GM19099 (cell line): ENCODE results near the gene DENND11.
A peak's percentile ranks its signal among the peaks of the same experiment; 100 is the strongest.

Source experiments
- POLR2A ChIP-seq: IDR thresholded peaks from 3 replicates; pipeline ENCODE4 v1.6.1; 2011; ENCODE audit warnings: low read depth; ENCODE audit not compliant: insufficient read length; ENCODE audit errors: extremely low read depth

The DENND11 gene

DNA sequence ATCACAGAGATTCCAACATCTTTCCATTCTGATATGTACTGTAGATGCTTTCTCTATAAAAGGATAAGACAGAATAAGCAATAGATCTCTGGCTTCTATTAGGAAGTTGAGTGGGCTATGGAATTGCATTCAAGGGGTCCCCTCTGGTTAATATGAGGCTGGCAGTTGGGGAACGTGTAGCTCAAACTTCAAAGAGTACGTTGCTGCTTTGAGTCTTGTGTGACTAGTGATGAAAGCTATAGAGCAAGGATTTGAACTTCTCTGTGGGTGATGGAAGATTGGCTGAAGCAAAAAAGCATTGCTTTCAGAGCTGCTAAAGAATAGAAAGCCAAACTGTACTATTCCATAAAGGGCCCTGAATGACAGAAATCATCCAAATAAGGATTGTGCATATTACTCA is 12.6 kb upstream of the DENND11 start:
- no peak for TF ChIP-seq POLR2A

DNA sequence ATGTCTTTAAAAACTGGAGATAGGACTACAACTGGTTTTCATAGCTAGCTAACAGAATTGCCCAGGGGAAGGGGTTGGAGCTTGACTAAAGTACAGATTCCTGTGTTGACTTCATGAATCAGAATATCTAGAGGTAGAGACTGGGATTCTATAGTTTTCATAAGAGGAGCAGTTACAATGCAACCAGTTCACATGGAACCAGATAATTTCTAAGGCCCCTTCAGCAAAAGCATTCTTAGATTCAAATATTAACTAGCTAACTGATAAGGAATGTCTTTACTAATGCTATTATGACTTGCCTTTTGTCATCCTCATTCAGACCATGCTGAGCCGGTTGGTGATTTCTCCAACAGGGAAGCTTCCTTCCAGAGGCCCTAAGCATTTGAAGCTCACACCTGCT is 11.9 kb upstream of the DENND11 start:
- no peak for TF ChIP-seq POLR2A

DNA sequence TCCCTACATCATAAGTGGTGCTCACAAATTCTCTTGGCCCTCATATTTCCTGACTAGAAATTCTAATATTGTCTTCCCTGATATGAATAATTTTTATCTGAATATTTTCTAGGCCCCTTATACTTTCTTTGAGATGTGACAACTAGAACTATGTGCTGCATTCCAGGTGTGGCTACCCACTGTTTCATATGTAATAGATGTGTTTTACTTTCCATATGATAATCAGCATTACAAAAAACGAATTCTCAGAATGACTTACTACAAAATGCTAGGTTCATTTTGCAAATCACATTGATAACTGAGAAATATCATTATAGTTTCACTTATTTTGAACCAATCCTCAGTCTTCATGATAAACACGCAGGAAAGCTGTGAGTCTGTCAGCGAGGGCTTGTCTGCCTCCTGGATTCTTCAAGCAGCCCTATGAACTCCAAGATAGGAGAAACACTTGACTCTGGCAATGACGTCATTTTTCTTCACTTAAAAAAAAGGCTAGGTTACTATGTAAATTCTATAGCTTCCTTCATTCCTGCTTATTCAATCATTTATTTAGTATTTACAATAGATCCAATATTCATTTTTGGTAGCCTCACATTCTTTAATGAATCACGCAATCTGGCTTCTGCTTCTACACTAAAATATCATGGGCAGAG is 10.8 kb upstream of the DENND11 start:
- no peak for TF ChIP-seq POLR2A

DNA sequence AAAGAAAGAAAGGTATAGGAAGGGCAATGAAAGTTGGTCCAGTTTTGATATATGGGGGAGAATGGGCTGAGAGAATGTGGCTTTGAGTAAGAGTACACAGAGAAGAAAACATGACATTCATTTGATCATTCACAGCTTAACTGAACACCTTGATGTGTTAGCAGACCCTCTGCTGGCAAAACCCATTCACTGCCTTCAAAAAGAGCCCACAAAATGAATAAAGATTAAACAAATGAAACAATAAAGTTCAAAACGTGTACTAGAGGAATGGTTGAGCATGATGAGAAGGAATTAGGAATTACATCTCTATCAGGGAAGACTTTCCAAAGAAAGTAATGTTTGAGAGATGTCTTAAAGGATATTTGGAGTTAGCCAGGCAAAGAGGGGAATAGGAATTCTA is 8.3 kb upstream of the DENND11 start:
- TF ChIP-seq POLR2A, result no peak

DNA sequence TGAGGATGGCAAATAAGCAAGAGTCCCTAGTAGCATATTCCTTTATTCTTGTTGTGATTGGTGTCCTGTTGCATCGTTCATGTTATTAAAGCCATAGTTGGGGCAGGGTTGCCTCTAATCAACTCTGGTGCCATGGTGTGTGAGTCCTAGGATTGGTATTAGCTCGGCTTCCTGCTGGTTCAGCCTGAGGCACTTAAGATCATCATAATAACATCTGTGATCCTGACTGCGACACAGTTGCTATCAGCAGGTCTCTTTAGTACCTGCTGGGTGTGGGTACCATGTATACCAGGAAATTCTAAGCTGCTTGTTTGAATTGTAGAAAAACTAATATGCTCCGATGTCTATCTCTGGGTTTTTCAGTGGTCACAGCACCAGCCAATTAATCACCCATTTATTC is 7.8 kb upstream of the DENND11 start:
- no peak for TF ChIP-seq POLR2A

DNA sequence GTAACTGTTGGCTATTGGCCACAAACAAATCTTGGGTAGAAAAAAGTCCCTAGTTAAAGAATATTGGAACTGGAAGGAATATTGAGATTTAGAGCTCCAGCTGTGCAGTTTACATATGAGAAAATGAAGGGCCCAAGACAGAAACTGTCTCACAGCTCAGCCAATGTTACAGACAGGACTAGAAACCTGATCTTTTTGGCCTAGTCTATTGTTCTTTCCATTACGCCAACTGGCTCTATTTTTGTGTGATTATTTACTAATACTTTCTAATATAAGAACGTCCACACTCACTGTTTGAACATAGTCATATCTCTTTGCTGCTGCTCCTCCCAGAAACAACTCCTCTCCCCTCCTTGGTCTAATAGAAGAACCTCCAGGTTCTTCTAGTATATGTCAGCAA is 7.4 kb upstream of the DENND11 start:
- no peak for TF ChIP-seq POLR2A

DNA sequence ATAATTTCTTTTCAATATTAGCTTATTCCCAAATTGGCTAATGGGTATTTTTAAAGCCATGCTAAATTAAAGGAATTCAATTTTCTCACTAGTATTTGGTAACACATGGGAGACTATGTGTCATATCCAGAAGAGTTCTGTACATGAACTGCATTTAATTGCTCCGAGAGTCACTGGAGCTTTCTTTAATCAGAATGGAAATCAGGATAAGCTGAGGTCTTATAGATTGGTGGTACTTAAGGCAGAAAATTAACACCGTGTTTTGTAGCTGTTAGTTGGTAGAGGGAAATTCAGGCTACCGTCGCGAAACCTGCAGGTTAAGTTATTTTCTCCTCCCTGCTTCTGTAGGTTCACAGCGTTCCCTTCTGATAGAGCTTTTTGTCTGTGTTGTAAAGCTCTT is 6.4 kb upstream of the DENND11 start, which contains the start of gene WEE2:
Gene WEE2, plus strand, starts transcription at position 3 of the 400 bp plus-strand sequence. CDS start 406 bp downstream, outside the sequence.
- TF ChIP-seq POLR2A, result no peak

DNA sequence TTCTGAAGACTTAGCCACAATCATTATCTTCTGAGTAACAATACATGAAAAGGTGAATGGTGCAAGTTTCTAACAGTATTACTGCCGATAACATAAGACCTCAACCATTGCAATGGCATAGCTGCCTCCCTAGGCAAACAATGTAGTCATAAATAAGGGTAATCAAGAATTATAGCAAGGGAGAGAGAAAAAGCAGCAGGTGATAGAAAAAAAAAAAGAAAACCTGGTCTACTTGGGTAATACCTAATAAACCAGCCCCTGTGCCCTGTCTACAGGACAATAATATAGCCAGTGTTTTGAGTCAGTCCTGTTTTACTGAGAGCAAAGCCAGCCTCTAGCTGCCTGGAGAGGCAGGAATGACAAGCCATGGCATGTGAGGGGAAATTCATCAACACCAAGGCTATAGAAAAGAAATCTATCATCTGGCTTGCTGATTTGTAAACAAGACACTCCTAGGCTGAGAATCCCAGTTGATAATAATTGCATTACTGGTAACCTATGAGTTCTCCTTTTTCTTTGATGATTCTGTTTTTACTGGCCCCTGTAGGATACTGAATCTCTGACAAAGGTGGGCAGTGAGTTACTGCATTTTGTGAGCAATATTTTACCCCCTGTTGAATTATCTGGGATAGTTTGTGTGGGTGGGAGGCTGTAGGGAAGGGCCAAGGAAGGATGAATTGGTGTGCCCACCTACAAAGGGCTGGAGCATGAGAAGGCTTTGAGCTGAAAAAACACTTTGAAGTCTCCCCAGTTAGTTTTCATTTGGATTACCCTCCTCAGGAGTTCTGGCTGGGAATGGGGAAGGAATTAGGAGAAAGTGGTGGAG is 4.5 kb upstream of the DENND11 start:
- TF ChIP-seq POLR2A, result no peak

DNA sequence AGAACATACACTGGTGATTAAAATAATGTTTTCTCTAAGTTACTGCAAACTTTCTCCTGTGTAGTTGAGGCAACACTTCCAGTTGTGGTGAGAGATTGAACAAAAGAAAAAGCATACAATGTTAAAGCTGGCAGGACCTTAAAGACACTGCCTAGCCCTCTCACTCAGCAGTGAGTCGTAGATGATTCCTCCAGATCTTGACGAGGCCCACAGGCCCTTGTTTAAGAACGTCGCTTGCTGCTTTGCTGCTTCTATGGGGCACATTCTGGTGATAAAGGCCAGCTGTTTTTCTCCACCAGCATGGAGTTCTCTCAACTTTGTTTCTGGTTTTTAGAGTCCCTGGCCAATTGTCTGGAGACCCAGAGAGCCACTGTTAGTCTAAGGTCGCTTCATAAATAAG is 2.8 kb upstream of the DENND11 start:
- TF ChIP-seq POLR2A, result no peak

DNA sequence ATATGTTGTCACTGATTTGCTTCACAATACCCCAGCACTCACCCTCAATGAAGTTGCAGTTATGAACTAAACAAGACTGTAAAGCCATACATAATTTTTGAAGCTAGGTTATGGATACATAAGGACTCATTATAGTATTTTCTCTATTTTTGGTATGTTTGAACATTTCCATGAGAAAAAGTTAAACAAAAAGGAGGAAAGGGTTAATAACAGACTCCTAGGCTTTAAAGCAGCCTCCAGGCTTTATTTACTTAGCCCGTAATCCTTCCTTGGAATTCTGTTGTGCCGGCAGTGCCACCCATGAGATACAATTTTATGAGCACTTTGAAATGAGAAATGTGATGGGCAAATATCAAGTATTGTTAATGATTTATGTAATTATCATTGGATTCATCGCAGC is 2.1 kb upstream of the DENND11 start:
- TF ChIP-seq POLR2A, result no peak

DNA sequence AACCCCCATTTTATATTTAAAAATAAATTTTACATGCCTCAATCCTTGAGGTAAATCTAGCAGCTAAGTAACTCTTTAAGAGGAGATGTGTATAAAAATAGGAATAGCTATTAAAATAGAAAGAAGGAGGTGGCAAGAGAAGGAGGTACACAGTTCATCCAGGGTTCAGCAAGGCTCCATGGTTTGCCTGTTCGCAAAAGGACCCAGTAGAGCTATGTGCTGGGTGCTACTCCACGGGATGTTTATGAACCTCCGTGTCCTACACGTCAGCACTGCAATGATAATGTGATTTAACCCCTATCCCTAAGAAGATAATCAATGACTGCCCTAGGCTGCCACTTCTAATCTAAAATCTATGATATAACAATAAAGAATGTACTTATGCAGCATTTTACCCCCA is 926 bp upstream of the DENND11 start:
- no peak for TF ChIP-seq POLR2A

DNA sequence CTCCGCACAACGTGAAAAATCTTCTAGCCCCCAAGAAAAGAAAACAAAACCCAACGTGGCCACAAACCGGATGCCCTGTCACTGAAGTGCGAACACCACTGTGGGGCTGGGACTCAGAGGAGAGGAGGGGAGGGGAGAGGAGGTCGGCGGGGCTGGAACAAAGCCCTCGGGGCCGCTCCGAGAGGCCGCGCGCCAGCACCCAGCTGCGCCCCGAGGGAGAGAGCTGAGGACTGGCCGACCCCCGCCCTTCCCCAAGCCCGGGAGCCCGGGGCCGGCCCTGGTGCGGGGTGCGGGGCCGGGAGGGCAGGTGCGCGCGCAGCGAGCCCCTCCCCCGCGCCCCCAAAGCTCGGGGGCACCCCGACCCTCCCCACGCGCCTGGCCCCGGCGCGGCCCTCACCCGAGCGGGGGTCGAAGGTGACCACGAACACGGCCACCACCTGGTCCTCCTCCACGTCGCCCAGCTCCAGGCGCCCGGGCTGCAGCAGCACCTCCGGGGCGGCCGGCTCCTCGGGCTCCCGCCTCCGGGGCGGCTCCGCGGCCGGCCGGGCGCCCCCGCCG is 398 bp downstream of the DENND11 start:
- TF ChIP-seq POLR2A, result peak; percentile 33

DNA sequence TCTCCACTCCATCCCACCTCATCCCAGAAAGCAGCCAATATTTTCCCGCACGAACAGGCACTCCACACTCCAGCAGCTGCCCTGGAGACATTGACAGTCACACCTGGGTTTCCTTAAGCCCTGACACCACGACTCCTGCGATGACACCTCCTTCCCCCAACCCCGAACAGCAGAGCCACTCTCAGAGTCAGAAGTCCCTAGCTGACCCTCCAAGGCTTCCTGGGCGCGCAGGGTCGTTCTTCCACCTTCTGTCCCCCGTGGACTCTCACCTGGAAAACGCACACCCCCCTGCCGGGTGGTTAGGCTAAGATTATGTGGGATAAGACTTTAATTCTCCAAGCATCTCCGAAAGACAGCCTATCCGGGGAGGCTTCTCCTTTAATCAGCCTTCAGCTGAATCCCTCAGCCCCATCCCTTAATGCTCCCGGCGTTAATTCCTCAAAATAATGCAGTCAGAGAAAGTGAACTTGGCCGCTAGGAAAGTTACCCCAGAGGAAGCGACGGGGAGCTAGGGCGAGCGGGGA is 1.1 kb downstream of the DENND11 start:
- TF ChIP-seq POLR2A, result no peak

DNA sequence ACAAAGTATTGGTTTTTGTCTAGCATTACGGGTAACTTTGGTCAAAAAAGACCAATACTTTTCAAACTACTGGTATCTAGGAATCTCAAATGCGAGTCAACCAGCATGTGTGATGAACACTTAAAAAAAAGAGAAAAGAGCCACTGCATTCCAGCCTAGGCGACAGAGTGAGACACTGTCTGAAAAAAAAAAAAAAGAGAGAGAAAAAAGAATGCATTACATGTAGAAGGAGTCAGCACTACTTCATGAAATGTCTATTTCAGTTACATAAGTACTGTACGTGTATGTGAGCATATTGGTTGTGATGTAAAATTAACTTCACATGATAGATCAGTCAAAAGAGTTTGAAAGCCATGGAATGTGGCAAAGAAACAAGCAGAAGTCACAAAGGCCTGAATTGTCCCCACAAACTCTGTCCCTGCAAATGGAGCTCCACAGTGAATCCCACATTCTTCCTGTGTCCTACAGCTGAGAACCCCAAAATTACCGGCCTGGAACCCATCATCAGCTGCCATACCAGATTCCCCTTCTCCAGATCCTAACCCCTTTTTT is 1.6 kb downstream of the DENND11 start:
- TF ChIP-seq POLR2A, result no peak

DNA sequence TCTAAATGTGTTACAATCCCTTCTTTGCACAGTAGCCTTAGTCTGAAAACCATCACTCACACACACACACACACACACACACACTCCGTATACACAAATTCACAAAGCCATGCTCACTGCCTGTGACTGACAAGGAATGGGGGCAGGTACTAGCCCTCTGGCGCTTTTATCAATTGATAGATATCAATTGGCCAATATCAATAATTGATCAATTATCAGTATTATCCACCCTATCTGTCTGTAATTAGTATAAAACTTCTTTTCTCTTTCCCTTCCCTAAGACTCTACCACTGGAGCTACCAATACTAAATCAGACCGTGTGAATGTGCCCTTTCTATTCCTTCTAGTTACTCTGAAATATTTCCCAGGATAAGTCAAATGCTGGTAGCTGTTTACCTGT is 2.1 kb downstream of the DENND11 start:
- TF ChIP-seq POLR2A, result no peak
